Aorta (tissue), 5 donors: ENCODE measurements around the gene MGAT4C. TPM values are rescaled to one million over a fixed set of nuclear protein-coding genes. Genes with fewer than 3 reads are reported as not detected.

Experiments used
- ATAC-seq: fragments of 200-7000 bp; cut with Tn5 transposase; one replicate; pipeline ENCODE4 v1.9.1; 2022; ENCODE audit warnings: moderate library complexity; ENCODE audit not compliant: low FRiP score
- DNase-seq, 2 donors: peaks; one replicate each; pipeline ENCODE4 v3.0.0-alpha.2; 2020
- H3K27ac ChIP-seq, 2 donors: one replicate each; pipeline ENCODE4 v1.5.1; 2013; ENCODE audit warnings: low read length in 2 of 2, mild to moderate bottlenecking in 2 of 2, moderate library complexity in 2 of 2, control low read depth in 1 of 2, inconsistent platforms in 1 of 2, low read depth in 1 of 2
- H3K27me3 ChIP-seq, 2 donors: one replicate each; pipeline ENCODE4 v1.6.1; 2013; ENCODE audit warnings: control low read depth in 1 of 2, low read length in 1 of 2, mild to moderate bottlenecking in 1 of 2, moderate library complexity in 1 of 2; ENCODE audit not compliant: insufficient read depth in 2 of 2, control insufficient read depth in 1 of 2
- H3K36me3 ChIP-seq, 2 donors: one replicate each; pipeline ENCODE4 v1.6.1; 2013; ENCODE audit warnings: control low read depth in 1 of 2, low read length in 1 of 2, mild to moderate bottlenecking in 1 of 2; ENCODE audit not compliant: insufficient read depth in 2 of 2, control insufficient read depth in 1 of 2
- H3K4me1 ChIP-seq, 2 donors: one replicate each; pipeline ENCODE4 v1.6.1; 2013; ENCODE audit warnings: low read length in 2 of 2, control low read depth in 1 of 2, mild to moderate bottlenecking in 1 of 2, moderate library complexity in 1 of 2; ENCODE audit not compliant: insufficient read depth in 2 of 2, control insufficient read depth in 1 of 2
- H3K4me3 ChIP-seq, 2 donors: one replicate each; pipeline ENCODE4 v1.5.1; 2013; ENCODE audit warnings: low read length in 2 of 2, control low read depth in 1 of 2, mild to moderate bottlenecking in 1 of 2
- H3K9me3 ChIP-seq: one replicate; pipeline ENCODE4 v1.6.1; 2013; ENCODE audit warnings: mild to moderate bottlenecking, low read length; ENCODE audit not compliant: control insufficient read depth
- WGBS, 2 donors: extraction: QIAGEN DNeasy Blood & Tissue Kit; methylation state at CpG; one replicate each; pipeline ENCODE4 v1.1.7; 2013; 5-methylcytosine and 5-hydroxymethylcytosine counted together
- intact Hi-C, 2 donors: fragments of 100-400 bp; cut with DNase I; formaldehyde crosslinking; loops; one replicate each; pipeline versions ENCODE4 v1.14.2 to v1.15.0; 2022
- polyA plus RNA-seq, 2 donors: library from polyadenylated mRNA; stranded (reverse); fragments of 200-250 nt; gene quantifications; one replicate each; pipeline ENCODE4 v1.2.3, GENCODE V29; 2013
- total RNA-seq, 2 donors: library from RNA; stranded (reverse); fragmentation: NEBNext Ultra II Directional; extraction: Animal tissue kit (Norgen Biotek cat#: 25700); gene quantifications; one replicate each; pipeline ENCODE4 v1.2.1, GENCODE V29; 2021
- donor health status: healthy with polysubstance abuse.
- donor health status: Bipolar disorder and iron deficiency.
- donor health status: DM: no; HTN: no; CAD: no.
- donor health status: DM: no; HTN: no; CAD: no.
- donor health status: DM: yes; HTN: yes; CAD: no.

MGAT4C gene
- total and polyA plus RNA-seq, 4 donors: 0.03 to 1.0 (median 0.68) TPM; not detected in 1

DNA sequence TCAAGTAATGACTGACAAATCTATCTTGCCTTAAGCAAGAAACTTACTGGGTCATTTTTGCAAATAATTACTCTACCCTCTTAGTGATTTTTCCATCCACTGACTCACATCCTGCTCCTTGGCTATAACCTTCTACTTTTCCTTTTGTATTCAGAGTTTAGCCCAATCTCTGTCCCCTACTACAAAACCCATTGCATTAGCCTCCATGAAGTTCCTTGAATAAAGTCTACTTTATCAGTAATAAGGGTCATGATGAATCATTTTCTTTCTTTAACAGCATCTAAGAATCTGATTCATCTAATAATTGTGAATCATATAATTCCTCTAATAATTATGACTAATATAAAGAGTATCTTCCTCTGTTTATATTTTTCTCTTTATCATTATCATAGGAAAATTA, 249.5 kb downstream of the MGAT4C start:
- no peak overlapping the region for H3K27ac ChIP-seq
- ATAC-seq: no peak

DNA sequence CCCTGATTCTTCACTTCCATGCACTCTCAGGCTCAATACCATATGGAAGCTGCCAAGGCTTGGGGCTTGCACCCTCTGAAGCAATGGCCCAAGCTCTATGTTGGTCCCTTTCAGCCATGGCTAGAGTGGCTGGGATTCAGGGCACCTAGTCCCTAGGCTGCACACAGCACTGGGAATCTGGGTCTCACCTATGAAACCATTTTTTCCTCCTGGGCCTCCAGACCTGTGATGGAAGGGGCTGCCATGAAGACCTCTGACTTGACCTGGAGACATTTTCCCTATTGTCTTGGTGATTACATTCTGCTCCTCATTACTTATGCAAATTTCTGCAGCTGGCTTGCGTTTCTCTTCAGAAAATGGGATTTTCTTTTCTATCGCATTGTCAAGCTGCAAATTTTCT, 258.1 kb downstream of the MGAT4C start:
- DNase-seq: no peak
- intact Hi-C loops: no loop called here
- peaks cover 10% of the 10 kb centered on the region for H3K9me3 ChIP-seq

More for the DNA sequence above, 249.5 kb downstream of the MGAT4C start:
- no peaks in the 10 kb centered on the region for H3K9me3 ChIP-seq
- peaks cover 0 to 2% of the 10 kb centered on the region in 2 donors for H3K4me1 ChIP-seq
- no peaks in the 10 kb centered on the region for H3K36me3 ChIP-seq
- H3K4me3 ChIP-seq: no peak overlapping the region
- intact Hi-C loops: no loop called here
- no peaks in the 10 kb centered on the region for H3K27me3 ChIP-seq
- DNase-seq: no peak

GRCh38 chr12:85996280-85996679, 259.9 kb downstream of the MGAT4C start:
- Histone ChIP-seq H3K4me1 (no peaks in the 10 kb centered on the region), H3K9me3 (peaks cover 19% of the 10 kb centered on the region), H3K27me3 (no peaks in the 10 kb centered on the region), H3K36me3 (no peaks in the 10 kb centered on the region), H3K27ac (no peak overlapping the region), H3K4me3 (no peak overlapping the region)
- DNase-seq (no peak), ATAC-seq (no peak)
- 62 to 69% methylated on average over 3 of the region's 3 CpGs for WGBS, 2 donors
- intact Hi-C loops: no loop called here

More for the DNA sequence above, 258.1 kb downstream of the MGAT4C start:
- Histone ChIP-seq H3K27ac (no peak overlapping the region), H3K36me3 (no peaks in the 10 kb centered on the region), H3K4me3 (no peak overlapping the region), H3K27me3 (no peaks in the 10 kb centered on the region), H3K4me1 (no peaks in the 10 kb centered on the region)
- no peak for ATAC-seq
- WGBS, 2 donors: 88 to 92% methylated on average over 2 of the region's 2 CpGs

GRCh38 chr12:85993746-85994145, 262.4 kb downstream of the MGAT4C start:
- peaks cover 20% of the 10 kb centered on the region for H3K9me3 ChIP-seq
- no peak for ATAC-seq

DNA sequence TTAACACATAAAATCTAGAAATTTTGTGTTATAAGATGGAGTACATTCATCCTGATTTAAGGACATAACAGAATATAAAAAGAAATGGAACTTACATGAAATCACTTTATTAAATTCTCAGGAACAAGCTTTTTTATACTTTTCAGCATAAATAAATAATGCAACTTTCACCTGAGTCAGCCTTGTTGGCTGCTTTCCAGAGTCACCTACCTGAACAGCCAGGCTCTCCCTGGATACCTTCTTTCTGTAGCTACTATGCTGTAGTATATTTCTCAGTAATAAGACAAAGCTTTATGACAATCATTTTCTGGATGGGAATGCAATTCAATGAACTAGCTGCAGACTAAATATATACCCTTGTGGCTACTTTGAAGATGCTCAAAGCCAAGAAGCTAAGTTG, 270.2 kb downstream of the MGAT4C start:
- intact Hi-C loops: no loop called here

More at GRCh38 chr12:85993746-85994145, 262.4 kb downstream of the MGAT4C start:
- intact Hi-C loops: no loop called here
- no peaks in the 10 kb centered on the region for H3K4me1 ChIP-seq
- 95 to 96% methylated on average over 4 of the region's 4 CpGs for WGBS, 2 donors
- no peaks in the 10 kb centered on the region for H3K36me3 ChIP-seq
- H3K27me3 ChIP-seq: no peaks in the 10 kb centered on the region
- no peak overlapping the region for H3K27ac ChIP-seq
- H3K4me3 ChIP-seq: no peak overlapping the region
- DNase-seq: no peak

DNA sequence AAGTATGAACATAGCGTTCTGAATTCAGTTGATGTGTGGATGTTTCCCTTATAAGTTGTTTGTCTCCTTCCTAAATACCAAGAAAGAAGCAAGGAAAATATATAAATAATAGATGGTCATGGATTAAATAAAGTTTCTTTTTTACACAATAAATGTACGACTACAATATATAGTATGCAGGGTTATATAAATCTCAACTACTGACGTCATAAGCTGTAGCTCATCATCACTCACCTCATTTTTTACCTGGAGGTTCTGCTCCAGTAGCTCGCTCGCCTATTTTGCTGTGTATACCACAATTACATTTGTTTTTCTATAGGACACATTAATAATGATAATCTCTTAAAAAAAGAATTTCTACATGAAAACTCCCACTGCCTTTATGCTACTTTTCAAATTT, 272.6 kb downstream of the MGAT4C start:
- Histone ChIP-seq H3K27ac (no peak overlapping the region), H3K4me3 (no peak overlapping the region), H3K36me3 (no peaks in the 10 kb centered on the region), H3K27me3 (no peaks in the 10 kb centered on the region), H3K4me1 (no peaks in the 10 kb centered on the region), H3K9me3 (no peaks in the 10 kb centered on the region)
- WGBS, 2 donors: 82 to 90% methylated on average over 5 of the region's 5 CpGs
- DNase-seq: no peak
- intact Hi-C loops: no loop called here
- no peak for ATAC-seq

More for the DNA sequence above, 270.2 kb downstream of the MGAT4C start:
- H3K27me3 ChIP-seq: no peaks in the 10 kb centered on the region
- H3K9me3 ChIP-seq: no peaks in the 10 kb centered on the region
- H3K4me1 ChIP-seq: no peaks in the 10 kb centered on the region
- no peak overlapping the region for H3K4me3 ChIP-seq
- ATAC-seq (no peak), DNase-seq (no peak)
- no peaks in the 10 kb centered on the region for H3K36me3 ChIP-seq
- no peak overlapping the region for H3K27ac ChIP-seq

GRCh38 chr12:85979641-85980040, 276.6 kb downstream of the MGAT4C start:
- no peaks in the 10 kb centered on the region for H3K27me3 ChIP-seq
- H3K36me3 ChIP-seq: no peaks in the 10 kb centered on the region
- ATAC-seq (no peak), DNase-seq (no peak)
- intact Hi-C loops: no loop called here
- no peaks in the 10 kb centered on the region for H3K9me3 ChIP-seq
- no peak overlapping the region for H3K27ac ChIP-seq
- WGBS, 2 donors: 54 to 68% methylated on average over 4 of the region's 4 CpGs
- H3K4me1 ChIP-seq: no peaks in the 10 kb centered on the region
- no peak overlapping the region for H3K4me3 ChIP-seq

- ATAC-seq (no peak), DNase-seq (no peak)
- no peaks in the 10 kb centered on the region for H3K36me3 ChIP-seq
- H3K4me3 ChIP-seq: no peak overlapping the region
- no peaks in the 10 kb centered on the region for H3K4me1 ChIP-seq
- no peaks in the 10 kb centered on the region for H3K9me3 ChIP-seq
- H3K27me3 ChIP-seq: no peaks in the 10 kb centered on the region
- intact Hi-C loops: no loop called here
- no peak overlapping the region for H3K27ac ChIP-seq
- WGBS, 2 donors: 92% methylated on average over 1 of the region's 1 CpG
Observed at GRCh38 chr12:85975716-85976115, 280.5 kb downstream of the MGAT4C start.

DNA sequence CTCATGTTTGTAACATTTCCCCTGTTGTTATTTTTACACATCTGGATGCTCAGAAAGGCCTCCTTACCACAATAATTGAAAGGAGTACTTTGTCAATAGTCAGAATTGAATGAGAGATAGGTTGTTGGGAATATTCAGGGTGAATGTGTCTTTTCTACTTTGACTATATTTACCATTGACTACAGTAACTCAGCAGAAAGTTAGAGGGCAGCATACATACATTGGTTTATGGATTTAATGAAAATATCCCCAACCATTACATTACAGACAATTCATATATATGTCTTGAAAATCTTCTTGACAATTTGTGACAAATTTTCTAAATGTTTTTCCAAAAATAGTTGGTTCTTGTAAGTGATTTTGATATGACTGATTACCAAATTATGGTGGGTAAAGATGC, 284.4 kb downstream of the MGAT4C start:
- Histone ChIP-seq H3K4me3 (no peak overlapping the region), H3K27ac (no peak overlapping the region), H3K36me3 (no peaks in the 10 kb centered on the region), H3K9me3 (no peaks in the 10 kb centered on the region), H3K4me1 (no peaks in the 10 kb centered on the region), H3K27me3 (no peaks in the 10 kb centered on the region)
- no peak for ATAC-seq
- DNase-seq: no peak
- intact Hi-C loops: no loop called here
